LNCAP (cell line): ENCODE results near the gene HNRNPDL.

Experiments
- CTCF ChIP-seq: fragments of 450-650 bp; IDR thresholded peaks from 2 replicates; pipeline ENCODE4 v1.5.1; 2017; ENCODE audit warnings: mild to moderate bottlenecking

The HNRNPDL gene

GRCh38 chr4:82437285-82438005, 7.2 kb upstream of the HNRNPDL start:
- no peak for TF ChIP-seq CTCF

DNA sequence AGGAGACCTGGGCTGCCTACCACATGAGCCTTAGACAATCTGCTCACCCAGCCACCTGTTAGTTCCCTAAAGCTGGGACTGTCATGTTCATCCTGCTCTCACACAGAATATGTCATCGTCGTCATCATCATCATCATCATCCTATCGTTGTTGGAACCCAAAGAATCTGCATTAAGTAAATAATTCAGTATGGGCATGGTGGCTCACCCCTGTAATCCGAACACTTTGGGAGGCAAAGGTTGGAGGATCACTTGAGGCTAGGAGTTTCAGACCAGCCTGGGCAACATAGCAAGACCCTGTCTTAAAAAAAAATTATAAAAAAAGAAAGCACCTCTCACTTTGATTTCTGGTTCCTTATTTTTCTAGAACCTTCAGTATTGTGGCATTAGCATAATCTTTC, 6.5 kb upstream of the HNRNPDL start:
- TF ChIP-seq CTCF, result no peak

DNA sequence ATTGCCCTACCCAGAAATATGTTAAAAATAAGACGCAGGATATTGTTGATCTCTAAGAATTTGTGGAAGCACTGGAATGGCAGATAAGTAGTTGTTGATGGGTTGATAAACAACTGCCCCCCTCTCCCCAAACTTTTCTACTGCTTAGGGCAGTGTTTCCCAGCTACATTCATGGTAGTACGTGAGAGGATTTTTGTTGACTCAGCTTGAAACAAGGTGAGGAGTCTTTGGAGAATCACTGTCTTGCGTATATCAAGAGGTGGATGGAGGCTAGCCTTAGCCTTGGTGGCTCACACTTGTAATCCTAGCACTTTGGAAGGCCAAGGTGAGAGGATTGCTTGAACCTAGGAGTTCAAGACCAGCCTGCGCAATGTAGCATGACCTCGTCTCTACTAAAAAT, 5.9 kb upstream of the HNRNPDL start:
- TF ChIP-seq CTCF, result no peak

DNA sequence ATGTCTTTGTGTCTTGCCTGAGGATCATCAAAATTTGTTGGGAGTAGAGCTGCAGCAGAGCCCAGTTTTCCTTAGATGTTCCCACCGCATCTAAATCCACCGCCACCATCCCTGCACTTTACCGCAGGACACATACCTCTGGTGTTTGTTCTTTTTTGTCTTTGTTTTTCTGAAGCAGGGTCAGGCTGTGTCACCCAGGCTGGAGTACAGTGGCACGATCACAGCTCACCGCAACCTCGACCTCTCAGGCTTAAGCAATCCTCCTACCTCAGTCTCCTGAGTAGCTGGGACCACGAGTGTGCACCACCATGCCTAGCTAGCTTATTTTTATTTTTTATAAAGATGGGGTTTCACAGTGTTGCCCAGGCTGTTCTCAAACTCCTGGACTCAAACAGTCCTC, 4.7 kb upstream of the HNRNPDL start:
- no peak for TF ChIP-seq CTCF

GRCh38 chr4:82433791-82434190, 3.5 kb upstream of the HNRNPDL start:
- no peak for TF ChIP-seq CTCF

DNA sequence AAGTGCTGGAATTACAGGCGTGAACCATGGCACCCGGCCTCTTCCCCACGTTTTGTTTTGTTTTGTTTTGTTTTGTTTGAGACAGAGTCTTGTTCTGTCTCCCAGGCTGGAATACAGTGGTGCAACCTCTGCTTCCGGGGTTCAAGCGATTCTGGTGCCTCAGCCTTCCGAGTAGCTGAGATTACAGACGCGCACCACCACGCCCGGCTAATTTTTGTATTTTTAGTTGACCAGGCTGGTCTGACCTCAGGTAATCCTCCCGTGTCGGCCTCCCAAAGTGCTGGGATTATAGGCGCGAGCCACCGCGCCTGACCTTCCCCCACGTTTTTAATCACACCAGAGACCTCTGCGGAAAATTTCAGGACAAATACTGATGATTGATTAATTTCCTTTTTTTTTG, 2.3 kb upstream of the HNRNPDL start:
- no peak for TF ChIP-seq CTCF

DNA sequence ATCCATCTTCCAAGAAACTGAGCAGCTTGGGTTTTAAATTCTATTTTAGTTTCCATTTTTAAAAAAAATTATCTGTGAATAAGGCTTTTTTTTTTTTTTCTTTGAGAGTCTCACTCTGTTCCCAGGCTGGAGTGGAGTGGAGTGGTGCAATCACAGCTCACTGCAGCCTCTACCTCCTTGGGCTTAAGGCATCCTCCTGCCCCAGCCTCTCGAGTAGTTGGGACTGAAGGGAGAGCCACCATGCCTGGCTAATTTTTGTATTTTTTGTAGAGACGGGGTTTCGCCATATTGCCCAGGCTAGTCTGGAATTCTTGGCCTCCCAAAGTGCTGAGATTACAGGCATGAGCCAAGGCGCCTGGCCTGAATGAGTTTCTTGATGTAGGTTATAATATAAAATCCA, 1.6 kb upstream of the HNRNPDL start:
- TF ChIP-seq CTCF, result no peak
